ENCODE results near the gene SMIM43.

GRCh38 chr4:121796283-121796682 lies 31.3 kb upstream of the SMIM43 start:
- TF ChIP-seq CTCF (conservative IDR thresholded peaks at IDR 0.05; ENCODE audit: low read depth, low read length) (no peak), EZH2phosphoT487 (IDR thresholded peaks at IDR 0.05; ENCODE audit: borderline replicate concordance, low read length) (no peak)

Measured in PC-3 (cell line).